Measurements from ENCODE around the gene ELOB. TPM values are rescaled to one million over a fixed set of nuclear protein-coding genes. Genes with fewer than 3 reads are reported as not detected.

ELOB gene
- total and polyA plus RNA-seq, 2 of the 8 experiments (the other 6 are each of a cell fraction or from before 2014, with no cell fraction given), result 237 to 1,357 TPM

DNA sequence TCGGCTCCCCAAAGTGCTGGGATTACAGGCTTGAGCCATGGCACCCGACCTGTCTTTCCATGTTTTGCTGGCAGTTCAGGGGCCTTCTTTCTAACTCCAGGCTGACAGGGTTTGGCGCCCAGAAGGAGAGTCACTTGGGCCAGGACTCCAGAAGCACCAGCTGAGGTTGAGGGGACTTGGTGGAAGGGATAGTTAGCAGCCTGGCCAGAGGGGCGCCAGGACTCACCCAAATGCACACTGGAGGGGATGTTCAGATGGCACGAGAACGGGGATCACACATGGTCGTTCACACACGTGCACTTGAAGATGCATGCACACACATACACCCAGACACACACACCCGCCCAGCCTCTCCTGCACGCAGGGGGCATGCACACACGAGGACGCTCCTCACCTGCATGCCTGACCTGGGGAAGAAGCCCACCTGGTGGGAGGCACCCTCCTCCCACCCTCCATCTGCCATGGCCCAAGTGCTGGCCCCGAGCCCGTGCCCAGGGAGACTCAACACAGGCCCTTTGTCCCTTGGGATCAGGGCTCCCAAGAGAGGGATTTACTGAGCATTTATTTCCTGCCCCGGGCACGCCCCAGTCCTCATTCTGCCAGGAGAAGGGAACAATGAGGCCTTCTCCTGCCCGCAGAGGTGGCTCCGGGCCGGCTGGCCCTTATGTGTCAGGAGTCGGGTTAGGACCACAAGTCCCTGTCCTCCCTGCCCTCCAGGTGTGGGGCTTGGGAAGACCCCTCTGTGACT, 37.6 kb upstream of the ELOB start:
- ChIA-PET POLR2A (ENCODE audit: partially characterized antibody) (no interaction called here), CTCF (ENCODE audit: partially characterized antibody) (interaction anchor here (0.6 to 1.6 kb wide), 5 partner anchors 11 to 96 kb away, joined by 3 to 5 read pairs (median 3); no protein-coding TSS in a partner anchor)
- Histone ChIP-seq H3K79me1 (ENCODE audit: low read depth, low read length) (no peaks in the 10 kb centered on the region), H3K56ac (replicated peaks; ENCODE audit: insufficient read length, low read depth, low read length) (no peak overlapping the region), H3K23me2 (ENCODE audit: low read depth, low read length) (no peaks in the 10 kb centered on the region), H2AFZ (ENCODE audit: low read length) (no peak overlapping the region), H3K18ac (ENCODE audit: extremely low read depth, low read length) (no peak overlapping the region), H3K4me2 (ENCODE audit: insufficient read depth in 1 of 2, low read depth in 2 of 2, low read length in 2 of 2) (no peak overlapping the region), H3K79me2 (ENCODE audit: control insufficient read depth in 1 of 2, insufficient read depth in 2 of 2, low read length in 2 of 2) (no peaks in the 10 kb centered on the region), H3K9ac (replicated peaks in 1 of 4; ENCODE audit: extremely low read depth in 1 of 4, low read depth in 3 of 4, low read length in 3 of 4) (no peak overlapping the region), H3K14ac (ENCODE audit: insufficient read length) (no peak overlapping the region), H3K36me3 (ENCODE audit: control insufficient read depth in 2 of 4, insufficient read depth in 4 of 4, low read length in 3 of 4) (no peaks in the 10 kb centered on the region), H3K27me3 (replicated peaks in 1 of 4; ENCODE audit: control insufficient read depth in 3 of 4, extremely low read depth in 1 of 4, insufficient read depth in 3 of 4, low read length in 3 of 4) (0 out of 7 replicates have a peak, but pooled peaks cover 0 to 2% (median 0%) of the 10 kb centered on the region in 4 experiments), H2BK120ac (replicated peaks; ENCODE audit: low read depth, low read length) (no peak overlapping the region), H3K4ac (replicated peaks; ENCODE audit: insufficient read length, low read depth, low read length) (no peak overlapping the region), H3K9me3 (ENCODE audit: insufficient read depth in 2 of 2, low read depth in 1 of 2, low read length in 1 of 2) (no peaks in the 10 kb centered on the region), H4K5ac (ENCODE audit: insufficient read length, low read depth, low read length) (no peak overlapping the region), H4K91ac (replicated peaks; ENCODE audit: insufficient read length, low read length) (no peak overlapping the region), H3K23ac (ENCODE audit: insufficient read length) (no peak overlapping the region), H3K27ac (ENCODE audit: low read depth, low read length) (no peak overlapping the region), H2BK12ac (ENCODE audit: low read depth, low read length) (no peak overlapping the region; the same call in 1 of the 2 replicates), H2BK5ac (ENCODE audit: low read depth, low read length) (no peak overlapping the region), H4K20me1 (replicated peaks in 1 of 2; ENCODE audit: control insufficient read depth in 1 of 2, insufficient read depth in 2 of 2, low read length in 2 of 2) (no peaks in the 10 kb centered on the region), H3K4me1 (replicated peaks in 1 of 4; ENCODE audit: control insufficient read depth in 3 of 4, insufficient read depth in 4 of 4, low read length in 3 of 4) (peaks cover 0 to 11% (median 1%) of the 10 kb centered on the region in 4 experiments; a peak in 2 of 7 replicates), H2BK20ac (ENCODE audit: low read length) (no peak overlapping the region), H2AK5ac (ENCODE audit: low read depth, low read length) (no peak overlapping the region), H4K8ac (ENCODE audit: extremely low read depth, insufficient read depth, low read length) (no peak overlapping the region; the same call in 1 of the 2 replicates), H3K4me3 (ENCODE audit: extremely low read depth in 1 of 4, insufficient read depth in 2 of 4, low read depth in 3 of 4, low read length in 4 of 4) (no peak overlapping the region), H2BK15ac (ENCODE audit: low read length) (no peak overlapping the region)
- WGBS, 2 experiments (ENCODE audit: extremely low coverage in 1 of 2, insufficient coverage in 1 of 2, insufficient read length in 1 of 2, insufficient replicate concordance in 2 of 2, low coverage in 1 of 2, low lambda C conversion rate in 2 of 2, missing lambda C conversion rate in 1 of 2), result 91% methylated on average over 19 of the region's 20 CpGs; no CpG with 5 or more reads in 1 of the 2 experiments
- FAIRE-seq, result no peak
- no peak for DNase-seq (ENCODE audit: low read depth in 1 of 2, low spot score in 2 of 2)
- no peak for TF ChIP-seq KDM1A (IDR thresholded peaks at IDR 0.05; ENCODE audit: borderline replicate concordance, low read length)
- TF ChIP-seq FOSL1 (IDR thresholded peaks at IDR 0.05; ENCODE audit: insufficient read depth, low read depth, low read length), result no peak
- no peak for TF ChIP-seq CEBPB (IDR thresholded peaks at IDR 0.05; ENCODE audit: low read depth, low read length)
- no peak for TF ChIP-seq TAF7 (optimal IDR thresholded peaks at IDR 0.05; ENCODE audit: borderline replicate concordance, low read depth, low read length)
